ENCODE measurements around the gene LHFPL6.

The LHFPL6 gene

GRCh38 chr13:39590466-39591036 lies 12.4 kb downstream of the LHFPL6 start:
- peak; percentile 3 for DNase-seq (ENCODE audit: low spot score)

- no peak for DNase-seq (ENCODE audit: low spot score)
These were observed 14.6 kb downstream of the LHFPL6 start for GRCh38 chr13:39588384-39588783.

- DNase-seq (ENCODE audit: low spot score): no peak
These were observed 15.1 kb downstream of the LHFPL6 start for GRCh38 chr13:39587939-39588338.

GRCh38 chr13:39586958-39587605 lies 15.9 kb downstream of the LHFPL6 start:
- DNase-seq (ENCODE audit: low spot score): no peak

- no peak for DNase-seq (ENCODE audit: low spot score)
These were observed 16.8 kb downstream of the LHFPL6 start for GRCh38 chr13:39586151-39586550.

- no peak for DNase-seq (ENCODE audit: low spot score)
These were observed 17.8 kb downstream of the LHFPL6 start for GRCh38 chr13:39585219-39585618.

- no peak for DNase-seq (ENCODE audit: low spot score)
These were observed 22.0 kb downstream of the LHFPL6 start for GRCh38 chr13:39580881-39581575.

GRCh38 chr13:39578821-39579291 lies 24.1 kb downstream of the LHFPL6 start:
- DNase-seq (ENCODE audit: low spot score): no peak

- no peak for DNase-seq (ENCODE audit: low spot score)
These were observed 25.0 kb downstream of the LHFPL6 start for GRCh38 chr13:39577838-39578491.

GRCh38 chr13:39577203-39577602 lies 25.8 kb downstream of the LHFPL6 start:
- no peak for DNase-seq (ENCODE audit: low spot score)

- no peak for DNase-seq (ENCODE audit: low spot score)
These were observed 27.3 kb downstream of the LHFPL6 start for GRCh38 chr13:39575641-39576238.

GRCh38 chr13:39571502-39572092 lies 31.4 kb downstream of the LHFPL6 start:
- DNase-seq (ENCODE audit: low spot score): peak; percentile 40

- no peak for DNase-seq (ENCODE audit: low spot score)
These were observed 35.4 kb downstream of the LHFPL6 start for GRCh38 chr13:39567569-39567968.

- no peak for DNase-seq (ENCODE audit: low spot score)
These were observed 36.6 kb downstream of the LHFPL6 start for GRCh38 chr13:39566216-39566869.

- no peak for DNase-seq (ENCODE audit: low spot score)
These were observed 37.7 kb downstream of the LHFPL6 start for GRCh38 chr13:39565036-39565949.

- DNase-seq (ENCODE audit: low spot score): no peak
These were observed 39.6 kb downstream of the LHFPL6 start for GRCh38 chr13:39563470-39563735.

- no peak for DNase-seq (ENCODE audit: low spot score)
These were observed 41.0 kb downstream of the LHFPL6 start for GRCh38 chr13:39561971-39562370.

- no peak for DNase-seq (ENCODE audit: low spot score)
These were observed 43.1 kb downstream of the LHFPL6 start for GRCh38 chr13:39559847-39560246.

- DNase-seq (ENCODE audit: low spot score): no peak
These were observed 45.6 kb downstream of the LHFPL6 start for GRCh38 chr13:39557285-39557955.

GRCh38 chr13:39556866-39557265 lies 46.1 kb downstream of the LHFPL6 start:
- no peak for DNase-seq (ENCODE audit: low spot score)

Data from cerebellar cortex (tissue), 1 donor.